ENCODE data around the gene TSKU. TPM values are rescaled to one million over a fixed set of nuclear protein-coding genes. Genes with fewer than 3 reads are reported as not detected.

TSKU gene
- total RNA-seq, 4 donors from 2014 or later: 19.1 to 60.6 (median 47.1) TPM

DNA sequence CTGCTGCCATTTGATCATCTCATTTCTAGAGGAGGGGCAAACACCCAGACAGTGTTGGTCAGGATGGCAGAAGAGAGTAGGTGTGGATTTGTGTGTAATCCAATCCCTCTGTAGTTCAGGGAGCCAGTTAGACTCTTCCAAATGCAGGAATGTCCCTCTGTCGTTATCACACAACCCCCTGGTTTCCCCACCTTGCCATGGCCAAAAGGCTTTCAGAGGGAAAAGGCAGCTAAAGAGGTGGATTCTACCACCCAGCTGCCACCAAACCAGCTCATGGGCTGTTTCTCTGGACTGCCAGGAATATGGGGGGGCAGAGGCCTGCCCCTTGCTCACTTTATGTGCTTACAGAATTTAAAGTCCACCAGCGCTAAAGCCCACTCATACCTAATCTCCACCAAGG lies 18.1 kb downstream of the TSKU start:
- Histone ChIP-seq H3K9me3 (no peaks in the 10 kb centered on the region), H3K4me3 (no peak overlapping the region), H3K27ac (replicated peaks in 1 of 4) (no peak overlapping the region), H3K36me3 (peaks cover 4 to 14% (median 9%) of the 10 kb centered on the region in 4 donors), H3K4me1 (peaks cover 18 to 23% (median 21%) of the 10 kb centered on the region in 4 donors), H3K27me3 (peaks cover 0 to 7% (median 0%) of the 10 kb centered on the region in 4 donors)
- 95% methylated on average over 2 of the region's 2 CpGs for WGBS
- peak; percentile 47 for DNase-seq (ENCODE audit: extremely low spot score)
- TF ChIP-seq, protein P1, sequence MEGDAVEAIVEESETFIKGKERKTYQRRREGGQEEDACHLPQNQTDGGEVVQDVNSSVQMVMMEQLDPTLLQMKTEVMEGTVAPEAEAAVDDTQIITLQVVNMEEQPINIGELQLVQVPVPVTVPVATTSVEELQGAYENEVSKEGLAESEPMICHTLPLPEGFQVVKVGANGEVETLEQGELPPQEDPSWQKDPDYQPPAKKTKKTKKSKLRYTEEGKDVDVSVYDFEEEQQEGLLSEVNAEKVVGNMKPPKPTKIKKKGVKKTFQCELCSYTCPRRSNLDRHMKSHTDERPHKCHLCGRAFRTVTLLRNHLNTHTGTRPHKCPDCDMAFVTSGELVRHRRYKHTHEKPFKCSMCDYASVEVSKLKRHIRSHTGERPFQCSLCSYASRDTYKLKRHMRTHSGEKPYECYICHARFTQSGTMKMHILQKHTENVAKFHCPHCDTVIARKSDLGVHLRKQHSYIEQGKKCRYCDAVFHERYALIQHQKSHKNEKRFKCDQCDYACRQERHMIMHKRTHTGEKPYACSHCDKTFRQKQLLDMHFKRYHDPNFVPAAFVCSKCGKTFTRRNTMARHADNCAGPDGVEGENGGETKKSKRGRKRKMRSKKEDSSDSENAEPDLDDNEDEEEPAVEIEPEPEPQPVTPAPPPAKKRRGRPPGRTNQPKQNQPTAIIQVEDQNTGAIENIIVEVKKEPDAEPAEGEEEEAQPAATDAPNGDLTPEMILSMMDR (IDR thresholded peaks at IDR 0.05): no peak
- TF ChIP-seq EP300 (IDR thresholded peaks at IDR 0.05) (no peak), POLR2AphosphoS5 (IDR thresholded peaks at IDR 0.05) (no peak), POLR2A (IDR thresholded peaks at IDR 0.05; ENCODE audit: low read depth) (no peak)
- intact Hi-C loops (cut with DNase I): no loop called here

DNA sequence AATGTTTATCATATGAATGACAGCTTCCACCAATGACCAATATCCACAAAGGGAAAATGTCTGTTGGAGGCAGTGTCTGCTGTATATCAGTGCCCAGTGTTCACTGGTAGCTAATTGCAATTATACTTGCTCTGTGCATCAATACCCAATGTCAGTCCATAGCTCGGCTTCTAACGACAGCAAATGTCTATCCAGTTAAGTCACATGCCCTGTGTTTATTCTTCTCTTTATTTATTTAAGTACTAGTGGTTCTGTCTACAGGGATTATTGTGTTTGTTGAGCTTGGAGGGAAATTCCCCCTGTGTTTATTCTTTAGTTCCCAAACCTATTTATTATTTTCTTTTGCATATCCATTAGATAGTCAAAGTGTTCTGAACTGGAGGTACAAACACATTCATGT lies 18.6 kb downstream of the TSKU start:
- H3K36me3 ChIP-seq: peaks cover 0 to 9% (median 3%) of the 10 kb centered on the region in 4 donors
- intact Hi-C loops (cut with DNase I): no loop called here
- H3K9me3 ChIP-seq: no peaks in the 10 kb centered on the region
- H3K4me1 ChIP-seq: peaks cover 18 to 24% (median 21%) of the 10 kb centered on the region in 4 donors
- TF ChIP-seq, protein P1 (IDR thresholded peaks at IDR 0.05): no peak
- TF ChIP-seq EP300 (IDR thresholded peaks at IDR 0.05) (no peak), POLR2A (IDR thresholded peaks at IDR 0.05; ENCODE audit: low read depth) (no peak), POLR2AphosphoS5 (IDR thresholded peaks at IDR 0.05) (no peak)
- H3K4me3 ChIP-seq: no peak overlapping the region
- no peak overlapping the region for H3K27ac ChIP-seq (replicated peaks in 1 of 4)
- WGBS: 69% methylated on average over 2 of the region's 2 CpGs
- peak; percentile 64 for DNase-seq (ENCODE audit: extremely low spot score)
- H3K27me3 ChIP-seq: peaks cover 0 to 7% (median 0%) of the 10 kb centered on the region in 4 donors

DNA sequence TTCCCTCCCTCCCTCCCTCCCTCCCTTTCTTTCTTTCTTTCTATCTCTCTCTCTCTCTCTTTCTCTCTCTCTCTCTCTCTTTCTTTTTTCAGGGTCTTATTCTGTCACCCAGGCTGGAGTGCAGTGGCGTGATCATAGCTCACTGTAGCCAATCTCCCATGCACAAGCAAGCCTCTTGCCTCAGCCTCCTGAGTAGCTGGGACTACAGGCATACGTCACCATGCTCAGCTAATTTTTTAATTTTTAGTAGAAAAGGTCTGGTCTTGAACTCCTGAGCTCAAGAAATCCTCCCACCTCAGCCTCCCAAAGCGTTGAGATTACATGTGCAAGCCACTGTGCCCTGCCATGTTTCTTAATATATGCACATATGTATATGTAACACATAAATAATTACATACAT lies 19.0 kb downstream of the TSKU start:
- no peak overlapping the region for H3K27ac ChIP-seq (replicated peaks in 1 of 4)
- peaks cover 0 to 5% (median 0%) of the 10 kb centered on the region in 4 donors for H3K36me3 ChIP-seq
- H3K4me1 ChIP-seq: peaks cover 20 to 28% (median 23%) of the 10 kb centered on the region in 4 donors
- no peak overlapping the region for H3K4me3 ChIP-seq
- peak; percentile 34 for DNase-seq (ENCODE audit: extremely low spot score)
- WGBS: 94% methylated on average over 3 of the region's 3 CpGs
- peaks cover 0 to 7% (median 0%) of the 10 kb centered on the region in 4 donors for H3K27me3 ChIP-seq
- no peak for TF ChIP-seq EP300 (IDR thresholded peaks at IDR 0.05)
- TF ChIP-seq POLR2AphosphoS5 (IDR thresholded peaks at IDR 0.05): no peak
- TF ChIP-seq, protein P1 (IDR thresholded peaks at IDR 0.05): no peak
- TF ChIP-seq POLR2A (IDR thresholded peaks at IDR 0.05; ENCODE audit: low read depth): no peak
- intact Hi-C loops (cut with DNase I): no loop called here
- H3K9me3 ChIP-seq: no peaks in the 10 kb centered on the region

DNA sequence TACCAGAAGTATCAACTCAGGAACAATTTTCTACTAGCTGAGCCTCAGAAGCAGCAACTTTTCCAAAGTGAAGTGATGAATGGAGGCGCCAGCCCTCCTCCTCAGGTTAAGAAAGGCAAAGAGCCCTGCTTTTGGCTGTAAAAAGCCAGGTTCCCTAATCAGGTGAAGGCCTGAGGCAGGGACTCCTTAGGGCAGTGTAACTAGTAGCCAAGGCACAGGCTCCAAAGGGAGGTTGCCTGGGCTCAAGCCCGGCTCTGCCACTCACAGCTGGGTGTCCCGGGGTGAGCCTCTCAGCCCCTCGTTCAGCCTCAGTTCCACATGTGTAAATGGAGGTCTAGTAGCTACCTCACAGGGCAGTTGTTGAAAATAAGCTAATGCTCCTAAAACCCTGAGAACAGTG lies 19.5 kb downstream of the TSKU start:
- Histone ChIP-seq H3K27me3 (peaks cover 0 to 7% (median 0%) of the 10 kb centered on the region in 4 donors), H3K9me3 (no peaks in the 10 kb centered on the region), H3K27ac (replicated peaks in 1 of 4) (peak overlapping the region in 1 of 4 donors; percentile 11), H3K36me3 (no peaks in the 10 kb centered on the region), H3K4me1 (peaks cover 24 to 32% (median 28%) of the 10 kb centered on the region in 4 donors), H3K4me3 (no peak overlapping the region)
- DNase-seq (ENCODE audit: extremely low spot score): peak; percentile 82
- 78% methylated on average over 4 of the region's 4 CpGs for WGBS
- TF ChIP-seq, protein P1 (IDR thresholded peaks at IDR 0.05): no peak
- no peak for TF ChIP-seq POLR2A (IDR thresholded peaks at IDR 0.05; ENCODE audit: low read depth)
- no peak for TF ChIP-seq EP300 (IDR thresholded peaks at IDR 0.05)
- TF ChIP-seq POLR2AphosphoS5 (IDR thresholded peaks at IDR 0.05): no peak
- intact Hi-C loops (cut with DNase I): no loop called here

DNA sequence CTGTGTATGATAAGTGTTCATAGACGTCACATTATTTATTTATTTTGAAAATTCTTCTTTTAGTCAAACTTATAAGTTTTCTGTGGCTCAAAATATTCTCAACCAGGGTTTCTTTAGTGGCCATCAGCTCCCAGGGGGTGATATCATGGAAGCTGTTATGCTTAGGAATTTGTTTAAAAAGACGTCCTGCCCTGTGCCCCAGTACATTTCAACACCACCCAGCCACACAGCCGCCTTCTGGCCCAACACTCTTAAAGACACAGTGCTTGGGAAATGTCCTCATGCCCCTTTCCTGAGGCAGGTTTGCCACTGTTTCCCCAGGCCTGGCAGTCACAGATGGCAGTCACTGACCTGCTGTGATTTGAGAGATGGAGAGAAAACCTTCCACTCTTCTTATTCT lies 19.9 kb downstream of the TSKU start:
- Histone ChIP-seq H3K27ac (replicated peaks in 1 of 4) (no peak overlapping the region), H3K36me3 (no peaks in the 10 kb centered on the region), H3K27me3 (peaks cover 0 to 7% (median 0%) of the 10 kb centered on the region in 4 donors), H3K4me1 (peaks cover 27 to 36% (median 30%) of the 10 kb centered on the region in 4 donors), H3K9me3 (no peaks in the 10 kb centered on the region), H3K4me3 (no peak overlapping the region)
- DNase-seq (ENCODE audit: extremely low spot score): peak; percentile 90
- TF ChIP-seq POLR2A (IDR thresholded peaks at IDR 0.05; ENCODE audit: low read depth) (no peak), POLR2AphosphoS5 (IDR thresholded peaks at IDR 0.05) (no peak), EP300 (IDR thresholded peaks at IDR 0.05) (no peak)
- TF ChIP-seq, protein P1 (IDR thresholded peaks at IDR 0.05): no peak
- 30% methylated on average over 3 of the region's 3 CpGs for WGBS
- intact Hi-C loops (cut with DNase I): no loop called here
